HG02571 (cell line): ENCODE data around the gene UBC.
"Not testable (repeated sequence)": the region's sequence is repeated elsewhere in the genome, so short reads cannot be mapped to it uniquely, and the experiment has no call there.

ENCODE experiments used
- ATAC-seq: cut with Tn5 transposase; IDR thresholded peaks from one replicate; pipeline ENCODE4 v1.9.1; 2021; ENCODE audit warnings: mild to moderate bottlenecking, moderate library complexity; ENCODE audit not compliant: unreplicated experiment

UBC gene

GRCh38 chr12:124931528-124931927 lies 17.1 kb upstream of the UBC start:
- ATAC-seq: not testable (repeated sequence)

- no peak for ATAC-seq
These were observed 16.1 kb upstream of the UBC start for GRCh38 chr12:124930586-124930985.

DNA sequence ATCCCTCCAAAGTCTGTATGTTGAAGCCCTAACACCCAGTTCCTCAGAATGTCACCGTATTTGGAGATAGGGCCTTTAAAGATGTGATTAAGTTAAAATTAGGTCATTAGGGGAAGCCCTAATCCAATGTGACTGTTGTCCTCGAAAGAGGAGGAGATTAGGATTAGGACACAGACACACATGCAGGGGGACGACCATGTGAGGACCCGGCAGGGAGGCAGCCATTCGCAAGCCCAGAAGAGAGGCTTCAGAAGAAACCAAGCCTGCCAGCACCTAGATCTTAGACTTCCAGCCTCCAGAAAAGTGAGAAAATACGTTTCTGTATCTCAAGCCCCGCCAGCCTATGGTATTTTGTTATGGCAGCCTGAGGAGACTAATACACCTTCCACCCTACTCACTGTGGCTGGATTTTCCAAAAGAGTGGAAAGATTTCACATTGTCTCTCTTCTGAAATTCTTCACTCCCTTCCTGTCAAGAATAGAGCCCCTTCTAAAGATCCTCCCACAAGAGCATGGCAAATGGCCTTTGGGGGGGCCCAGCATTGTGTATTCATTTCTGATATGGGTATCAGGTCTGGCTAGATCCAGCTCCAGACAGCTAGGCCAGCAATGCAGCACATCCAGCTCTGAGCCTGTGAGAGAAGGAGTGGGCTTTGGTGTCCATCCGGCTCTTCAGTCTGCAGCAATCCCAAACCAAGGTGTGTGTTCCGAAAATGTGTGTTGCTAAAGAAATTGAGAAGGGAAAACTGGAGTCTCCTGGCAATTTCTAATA lies 15.4 kb upstream of the UBC start:
- no peak for ATAC-seq

DNA sequence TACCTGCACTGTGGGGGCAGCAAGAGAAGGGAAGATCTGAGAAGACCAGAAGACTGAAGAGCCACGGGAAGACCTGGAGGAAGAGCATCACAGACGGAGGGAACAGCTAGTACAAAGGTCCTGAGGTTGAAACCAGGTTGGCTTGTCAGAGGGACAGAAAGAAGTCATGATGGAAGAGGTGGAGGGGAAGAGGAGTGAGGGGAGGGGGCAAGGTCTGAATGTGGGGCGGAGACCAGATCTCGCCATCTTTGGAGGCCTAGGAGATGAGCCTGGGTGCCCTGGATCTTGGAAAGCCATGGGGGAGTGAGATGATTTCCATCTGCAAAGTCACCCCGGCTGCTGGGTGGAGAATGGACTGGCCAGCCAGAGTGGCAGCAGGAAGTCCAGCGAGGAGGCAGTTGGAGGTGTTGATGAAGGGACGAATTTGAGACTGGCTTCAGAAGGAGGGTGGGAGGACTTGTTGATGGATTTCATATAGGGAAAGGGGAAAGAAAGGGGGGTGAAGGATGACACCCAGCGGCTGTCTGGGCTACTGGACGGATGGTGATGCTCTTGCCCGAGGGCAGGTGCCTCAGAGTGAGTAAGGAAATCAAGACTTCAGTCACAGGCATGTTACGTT lies 14.6 kb upstream of the UBC start:
- ATAC-seq: no peak

DNA sequence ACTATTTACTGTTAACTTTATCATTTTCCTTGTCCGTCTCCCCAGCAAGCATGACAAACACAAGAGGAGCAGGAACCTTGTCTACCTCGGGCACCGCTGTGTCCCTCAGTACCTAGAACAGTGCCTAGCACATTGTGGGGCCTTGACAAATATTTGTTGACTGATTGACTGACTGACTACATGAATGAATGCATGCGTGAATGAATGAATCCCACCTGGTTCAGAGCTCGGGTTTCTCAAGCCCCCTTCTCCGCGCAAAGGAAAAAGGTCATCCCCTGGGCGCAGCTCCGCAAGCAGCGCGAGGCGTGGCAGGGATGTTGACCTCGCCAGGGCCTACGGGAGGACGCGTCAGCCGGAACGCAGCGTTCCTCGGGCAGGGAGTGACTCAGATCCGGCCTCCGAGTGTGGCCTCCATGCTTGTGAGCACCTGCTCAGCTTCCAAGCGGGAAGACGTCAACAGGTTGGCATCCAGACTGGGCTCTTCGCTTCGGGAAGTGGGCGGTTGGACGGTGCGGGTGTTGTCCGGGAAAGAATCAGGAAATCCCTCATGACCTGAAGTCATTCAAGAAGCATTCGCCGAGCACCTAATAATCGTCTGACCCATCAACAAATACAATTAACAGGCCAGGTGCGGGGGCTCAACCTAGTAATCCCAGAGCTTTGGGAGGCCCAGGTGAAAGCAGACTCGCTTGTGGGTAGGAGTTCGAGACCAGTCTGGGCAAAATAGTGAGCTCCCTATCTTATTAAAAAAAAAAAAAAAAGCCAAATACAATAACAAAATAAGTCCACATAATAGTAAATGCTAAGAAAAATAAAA lies 13.9 kb upstream of the UBC start:
- ATAC-seq: peak; percentile 32

GRCh38 chr12:124927201-124928094 lies 13.0 kb upstream of the UBC start:
- peak; percentile 71 for ATAC-seq

GRCh38 chr12:124925782-124926181 lies 11.3 kb upstream of the UBC start:
- not testable (repeated sequence) for ATAC-seq

DNA sequence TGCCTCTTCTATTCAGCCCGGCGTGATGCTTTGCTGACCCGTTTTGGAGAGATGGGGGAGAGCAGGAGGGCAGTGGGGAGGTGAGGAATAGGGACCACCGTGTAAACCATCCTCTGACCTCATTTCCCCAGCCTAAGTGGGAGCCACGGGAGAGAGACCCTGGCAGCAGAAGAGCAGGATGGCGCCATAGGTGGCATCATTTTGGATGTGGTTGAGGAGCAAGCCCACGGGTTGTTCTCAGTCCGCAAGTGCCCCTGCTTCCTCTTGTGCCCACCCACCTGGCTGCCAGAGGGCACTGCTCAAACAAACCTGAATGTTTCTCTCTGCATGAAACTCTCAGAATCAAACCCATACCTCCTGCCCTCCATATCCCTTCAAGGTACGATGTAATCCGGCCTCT lies 10.7 kb upstream of the UBC start:
- ATAC-seq: no peak

DNA sequence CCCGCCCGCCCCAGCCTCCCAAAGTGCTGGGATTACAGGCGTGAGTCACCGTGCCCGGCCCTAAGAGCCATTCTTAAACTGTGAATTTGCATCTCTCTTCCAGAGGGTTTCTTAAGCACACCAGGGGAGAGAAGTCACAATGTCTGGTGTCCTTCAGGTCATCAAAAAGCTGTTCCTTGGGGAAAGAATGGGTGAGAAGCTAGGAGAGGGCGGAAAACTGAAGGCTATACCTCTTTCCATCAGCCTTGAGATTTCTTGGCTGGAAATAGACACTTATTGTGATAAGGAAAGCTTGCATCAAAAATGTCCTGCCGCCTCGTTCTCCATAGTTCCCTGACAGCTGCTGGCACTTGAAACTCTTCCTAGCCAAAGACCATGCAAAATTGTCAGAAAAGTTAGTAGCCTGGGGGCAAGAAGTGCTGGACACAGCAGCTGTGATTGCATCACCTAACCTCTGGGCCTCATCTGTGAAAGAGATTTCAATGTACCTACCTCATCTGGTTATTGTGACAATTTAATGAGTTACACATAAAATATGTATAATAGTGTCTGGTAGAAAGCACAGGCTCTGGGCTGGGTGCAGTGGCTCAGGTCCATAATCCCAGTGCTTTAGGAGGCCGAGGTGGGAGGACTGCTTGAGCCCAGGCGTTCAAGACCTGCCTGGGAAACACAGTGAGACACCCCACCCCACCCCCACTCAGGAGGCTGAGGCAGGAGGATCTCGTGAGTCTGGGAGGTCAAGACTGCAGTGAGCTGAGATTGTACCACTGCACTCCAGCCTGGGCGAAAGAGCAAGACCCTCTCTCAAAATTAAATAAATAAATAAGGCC lies 9.7 kb upstream of the UBC start:
- no peak for ATAC-seq

DNA sequence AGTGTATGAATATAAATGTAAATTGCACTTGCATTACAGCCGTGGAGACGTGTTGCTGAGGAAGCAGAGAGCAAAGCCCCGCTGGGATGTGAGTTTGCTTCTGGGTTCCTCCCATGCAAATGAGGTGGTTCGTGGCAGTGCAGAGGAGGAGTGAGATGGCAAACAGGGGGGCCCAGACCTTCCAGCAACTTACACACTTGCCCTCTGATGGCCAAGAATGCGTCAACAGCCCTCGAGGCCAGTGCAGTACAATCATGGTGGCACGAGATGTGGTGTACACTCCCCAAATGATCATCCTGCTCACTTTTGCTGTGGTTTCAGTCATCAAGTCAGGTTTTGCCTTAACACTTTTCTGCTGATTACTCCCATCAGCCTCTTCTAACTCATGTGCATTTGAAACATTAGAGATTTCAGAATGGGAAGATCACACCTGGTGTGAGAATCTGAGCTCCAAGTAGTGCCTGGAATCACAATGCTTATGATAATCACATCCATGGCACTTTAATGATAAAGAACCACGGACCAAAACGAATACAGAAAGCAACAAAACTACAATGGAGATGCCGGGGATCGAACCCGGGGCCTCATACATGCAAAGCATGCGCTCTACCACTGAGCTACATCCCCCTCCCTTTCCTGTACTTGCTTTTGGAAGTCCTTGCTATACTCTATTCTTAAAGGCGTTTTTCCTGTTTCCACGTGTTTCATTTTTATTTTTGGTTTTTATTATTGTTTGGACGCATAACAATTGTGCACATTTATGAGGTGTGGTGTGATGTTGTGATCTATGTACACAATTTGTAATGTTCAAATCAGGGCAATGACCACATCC lies 7.0 kb upstream of the UBC start:
- peak; percentile 47 for ATAC-seq

DNA sequence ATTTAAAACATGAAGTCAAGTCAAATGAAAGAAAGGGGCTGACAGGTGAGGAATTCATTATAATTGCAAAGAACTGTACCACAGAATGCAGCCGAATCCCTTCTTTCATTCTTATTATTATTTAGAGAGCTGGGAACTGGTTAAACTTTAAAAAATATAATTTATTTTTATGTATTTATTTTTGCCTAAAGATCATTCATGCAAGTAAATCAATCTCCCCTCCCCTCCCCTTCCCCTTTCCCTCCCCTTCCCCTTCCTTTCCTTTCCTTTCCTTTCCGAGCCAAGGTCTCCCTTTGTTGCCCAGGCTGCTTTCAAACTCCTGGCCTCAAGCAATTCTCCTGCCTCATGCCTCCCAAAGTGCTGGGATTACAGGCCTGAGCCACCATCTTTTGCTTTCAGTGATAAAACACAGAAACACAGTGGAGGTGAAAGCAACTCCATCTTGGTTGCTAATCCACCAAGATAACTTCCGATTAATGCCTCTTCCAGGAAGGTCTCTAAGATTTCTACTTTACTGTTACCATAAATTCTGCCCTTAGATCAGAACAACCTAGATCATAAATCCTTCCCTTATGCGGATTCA lies 6.0 kb upstream of the UBC start:
- ATAC-seq: no peak

GRCh38 chr12:124919521-124920352 lies 5.3 kb upstream of the UBC start:
- ATAC-seq: no peak

- not testable (repeated sequence) for ATAC-seq
These were observed 4.2 kb upstream of the UBC start for GRCh38 chr12:124918622-124918988.

GRCh38 chr12:124917841-124918621 lies 3.6 kb upstream of the UBC start:
- no peak for ATAC-seq

DNA sequence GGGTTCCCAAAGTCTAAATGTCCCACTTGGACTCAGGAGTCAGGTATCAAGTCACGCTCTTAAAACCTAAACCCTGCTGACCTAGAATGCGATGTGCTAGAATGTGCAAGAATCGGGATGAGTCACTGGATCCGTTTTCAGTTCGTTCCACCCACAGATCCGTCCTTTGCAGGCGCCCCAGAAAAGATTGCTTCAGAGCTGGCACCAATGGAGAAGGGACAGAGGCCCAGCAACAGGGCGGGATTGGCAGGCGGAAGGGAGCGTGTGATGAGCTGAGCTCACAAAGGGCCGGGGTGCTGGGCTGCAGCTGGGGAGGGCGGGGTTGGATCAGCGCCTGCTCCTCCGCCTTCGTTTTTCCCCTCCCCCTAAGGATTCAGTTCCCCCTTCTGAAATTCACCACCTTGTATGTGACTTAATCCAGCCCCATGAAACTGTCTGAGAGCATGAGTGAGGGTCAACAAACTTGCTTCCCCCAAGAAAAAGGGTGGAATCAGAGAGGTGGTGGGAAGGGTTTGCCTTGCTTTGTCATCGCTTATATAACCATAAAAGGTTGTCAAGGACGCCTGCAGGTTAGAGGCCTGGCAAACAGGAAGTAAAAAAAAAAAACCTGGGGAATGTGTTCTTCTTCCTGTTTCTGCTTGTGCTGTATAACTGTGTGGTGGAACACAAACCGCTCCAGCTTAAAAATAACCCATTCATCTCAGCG lies 2.8 kb upstream of the UBC start:
- peak; percentile 41 for ATAC-seq

- no peak for ATAC-seq
These were observed 2.1 kb upstream of the UBC start for GRCh38 chr12:124916374-124917134.
